Neural cell (in vitro differentiated cells): Measurements from ENCODE around the gene ERBB2. TPM values are rescaled to one million over a fixed set of nuclear protein-coding genes. Genes with fewer than 3 reads are reported as not detected.

Source experiments
- H2AFZ ChIP-seq: fragments of 200-600, 300-800 bp; sonication (generic), shearing (Covaris generic); 2 replicates; pipeline ENCODE4 v1.6.0; 2014; ENCODE audit warnings: low read depth, mild to moderate bottlenecking, antibody characterized with exemption, low read length, moderate library complexity
- H3F3A ChIP-seq: fragments of 200-600 bp; shearing (Covaris generic); 2 replicates; pipeline ENCODE4 v1.6.1; 2016; ENCODE audit warnings: mild to moderate bottlenecking, moderate library complexity, mixed read lengths, antibody characterized with exemption, low read length; ENCODE audit not compliant: insufficient read depth, poor library complexity, severe bottlenecking
- H3K27ac ChIP-seq: fragments of 200-600, 300-800 bp; sonication (generic), shearing (Covaris generic); 2 replicates; pipeline ENCODE4 v1.5.1; 2014; ENCODE audit warnings: mild to moderate bottlenecking, low read length, moderate library complexity
- H3K27me3 ChIP-seq: fragments of 300-800, 200-600 bp; sonication (generic), shearing (Covaris generic); 2 replicates; pipeline ENCODE4 v1.6.0; 2014; ENCODE audit warnings: mild to moderate bottlenecking, low read depth, low read length, moderate library complexity; ENCODE audit not compliant: insufficient read depth
- H3K36me3 ChIP-seq: fragments of 300-800, 200-600 bp; sonication (generic), shearing (Covaris generic); 2 replicates; pipeline ENCODE4 v1.5.1; 2014; ENCODE audit warnings: mild to moderate bottlenecking, antibody characterized with exemption, low read length, moderate library complexity; ENCODE audit not compliant: insufficient read depth
- H3K4me2 ChIP-seq: fragments of 300-800, 200-600 bp; sonication (generic), shearing (Covaris generic); 2 replicates; pipeline ENCODE4 v1.6.0; 2014; ENCODE audit warnings: mild to moderate bottlenecking, low read length
- H3K4me3 ChIP-seq: fragments of 300-800, 200-600 bp; sonication (generic), shearing (Covaris generic); 2 replicates; pipeline ENCODE4 v1.5.1; 2014; ENCODE audit warnings: mild to moderate bottlenecking, low read length, moderate library complexity
- H3K79me2 ChIP-seq: fragments of 200-600 bp; shearing (Covaris generic); replicated peaks from 2 replicates; pipeline ENCODE4 v1.6.0; 2014; ENCODE audit warnings: mild to moderate bottlenecking, low read length, moderate library complexity; ENCODE audit not compliant: insufficient read depth
- H3K9ac ChIP-seq: fragments of 300-800, 200-600 bp; sonication (generic), shearing (Covaris generic); 2 replicates; pipeline ENCODE4 v1.6.1; 2016; ENCODE audit warnings: mild to moderate bottlenecking, low read length, mixed read lengths
- H3K9me2 ChIP-seq: fragments of 200-600 bp; shearing (Covaris generic); 2 replicates; pipeline ENCODE4 v1.6.1; 2016; ENCODE audit warnings: mild to moderate bottlenecking, low read length, mixed read lengths; ENCODE audit not compliant: insufficient read depth
- H3K9me3 ChIP-seq: fragments of 200-600, 300-800 bp; sonication (generic), shearing (Covaris generic); 2 replicates; pipeline ENCODE4 v1.6.1; 2016; ENCODE audit warnings: mild to moderate bottlenecking, mixed run types, low read length, moderate library complexity, mixed read lengths
- H4K20me1 ChIP-seq: fragments of 200-600 bp; shearing (Covaris generic); 2 replicates; pipeline ENCODE4 v1.6.1; 2016; ENCODE audit warnings: mild to moderate bottlenecking, mixed run types; ENCODE audit not compliant: insufficient read depth
- EP300 ChIP-seq: fragments of 450-650 bp; conservative IDR thresholded peaks from 2 replicates; pipeline ENCODE4 v1.6.1; 2014; ENCODE audit warnings: antibody characterized with exemption, mild to moderate bottlenecking, moderate library complexity; ENCODE audit not compliant: poor library complexity, severe bottlenecking
- EZH2 ChIP-seq: fragments of 200-600, 300-800 bp; shearing (Covaris generic), sonication (generic); IDR thresholded peaks from 2 replicates; pipeline ENCODE4 v1.6.1; 2014; ENCODE audit warnings: antibody characterized with exemption, low read length, borderline replicate concordance, mild to moderate bottlenecking; ENCODE audit not compliant: insufficient read depth, poor library complexity, severe bottlenecking
- MXI1 ChIP-seq: fragments of 450-650 bp; conservative IDR thresholded peaks from 2 replicates; pipeline ENCODE4 v1.6.1; 2014; ENCODE audit warnings: antibody characterized with exemption, mild to moderate bottlenecking; ENCODE audit not compliant: poor library complexity, severe bottlenecking
- POLR2AphosphoS5 ChIP-seq: IDR thresholded peaks from 2 replicates; pipeline ENCODE4 v1.6.1; 2012
- RAD21 ChIP-seq: fragments of 450-650 bp; conservative IDR thresholded peaks from 2 replicates; pipeline ENCODE4 v1.6.1; 2014; ENCODE audit warnings: antibody characterized with exemption, mild to moderate bottlenecking, moderate library complexity
- SMC3 ChIP-seq: fragments of 450-650 bp; conservative IDR thresholded peaks from 2 replicates; pipeline ENCODE4 v1.6.1; 2014; ENCODE audit warnings: antibody characterized with exemption, mild to moderate bottlenecking, moderate library complexity; ENCODE audit not compliant: poor library complexity
- TAF1 ChIP-seq: IDR thresholded peaks from 2 replicates; pipeline ENCODE4 v1.6.1; 2012; ENCODE audit warnings: low read depth
- polyA plus RNA-seq: library from polyadenylated mRNA; depleted of rRNA; stranded (reverse); fragments of >200 nt; gene quantifications from 2 replicates; pipeline ENCODE4 v1.2.3, GENCODE V29; 2014
- TF ChIP-seq, protein P1 (sequence below): IDR thresholded peaks from 2 replicates; pipeline ENCODE4 v1.6.1; 2012; ENCODE audit warnings: borderline replicate concordance
- TF ChIP-seq, protein P2 (sequence below): fragments of 450-650 bp; IDR thresholded peaks from 2 replicates; pipeline ENCODE4 v1.5.1; 2014; ENCODE audit warnings: antibody characterized with exemption, mild to moderate bottlenecking, moderate library complexity; ENCODE audit not compliant: poor library complexity, severe bottlenecking

The ERBB2 gene
- polyA plus RNA-seq, 1 donor from 2014 or later = 16.0 TPM

DNA sequence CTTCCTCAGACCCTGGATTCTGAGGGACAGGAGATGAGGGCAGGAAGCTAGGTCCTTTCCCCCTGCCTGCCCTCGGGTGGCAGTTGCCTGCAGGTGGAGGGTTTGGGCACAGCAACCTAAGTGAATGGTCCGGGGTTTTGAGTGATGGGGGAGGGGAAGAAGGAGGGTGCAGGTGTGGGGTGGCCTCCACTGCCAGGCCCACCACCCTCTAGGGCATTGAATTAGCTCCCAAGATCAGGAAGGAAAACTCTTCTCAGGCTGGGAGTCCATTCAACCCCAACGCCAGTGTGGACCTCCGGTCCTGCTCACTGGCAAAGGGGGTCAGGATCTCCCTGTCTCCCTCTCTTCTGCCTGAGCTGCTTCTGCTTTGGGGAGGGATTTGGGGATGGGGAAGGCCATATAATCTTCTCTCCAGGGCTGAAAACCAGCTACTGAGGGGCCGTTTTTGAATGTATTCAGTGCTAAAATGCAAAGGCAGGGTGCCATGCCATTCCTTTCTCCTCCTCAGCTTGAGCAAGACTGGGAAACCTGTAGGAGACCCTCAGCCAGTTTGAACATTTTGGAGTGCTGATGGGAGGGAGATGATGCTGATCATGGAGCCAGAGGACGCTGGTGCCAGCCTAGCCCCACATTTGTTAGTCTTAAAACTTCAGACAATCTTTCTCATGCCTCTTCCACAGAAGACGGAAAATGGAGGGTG lies 56.7 kb downstream of the ERBB2 start:
- Histone ChIP-seq H3K4me2 (no peak overlapping the region), H3K9me3 (no peaks in the 10 kb centered on the region), H3K27me3 (no peaks in the 10 kb centered on the region), H4K20me1 (no peaks in the 10 kb centered on the region), H3K9me2 (no peaks in the 10 kb centered on the region), H3K79me2 (no peaks in the 10 kb centered on the region), H2AFZ (no peak overlapping the region), H3K27ac (no peak overlapping the region), H3K4me3 (no peak overlapping the region), H3K9ac (no peak overlapping the region), H3F3A (no peaks in the 10 kb centered on the region), H3K36me3 (no peaks in the 10 kb centered on the region)
- TF ChIP-seq, protein P1, sequence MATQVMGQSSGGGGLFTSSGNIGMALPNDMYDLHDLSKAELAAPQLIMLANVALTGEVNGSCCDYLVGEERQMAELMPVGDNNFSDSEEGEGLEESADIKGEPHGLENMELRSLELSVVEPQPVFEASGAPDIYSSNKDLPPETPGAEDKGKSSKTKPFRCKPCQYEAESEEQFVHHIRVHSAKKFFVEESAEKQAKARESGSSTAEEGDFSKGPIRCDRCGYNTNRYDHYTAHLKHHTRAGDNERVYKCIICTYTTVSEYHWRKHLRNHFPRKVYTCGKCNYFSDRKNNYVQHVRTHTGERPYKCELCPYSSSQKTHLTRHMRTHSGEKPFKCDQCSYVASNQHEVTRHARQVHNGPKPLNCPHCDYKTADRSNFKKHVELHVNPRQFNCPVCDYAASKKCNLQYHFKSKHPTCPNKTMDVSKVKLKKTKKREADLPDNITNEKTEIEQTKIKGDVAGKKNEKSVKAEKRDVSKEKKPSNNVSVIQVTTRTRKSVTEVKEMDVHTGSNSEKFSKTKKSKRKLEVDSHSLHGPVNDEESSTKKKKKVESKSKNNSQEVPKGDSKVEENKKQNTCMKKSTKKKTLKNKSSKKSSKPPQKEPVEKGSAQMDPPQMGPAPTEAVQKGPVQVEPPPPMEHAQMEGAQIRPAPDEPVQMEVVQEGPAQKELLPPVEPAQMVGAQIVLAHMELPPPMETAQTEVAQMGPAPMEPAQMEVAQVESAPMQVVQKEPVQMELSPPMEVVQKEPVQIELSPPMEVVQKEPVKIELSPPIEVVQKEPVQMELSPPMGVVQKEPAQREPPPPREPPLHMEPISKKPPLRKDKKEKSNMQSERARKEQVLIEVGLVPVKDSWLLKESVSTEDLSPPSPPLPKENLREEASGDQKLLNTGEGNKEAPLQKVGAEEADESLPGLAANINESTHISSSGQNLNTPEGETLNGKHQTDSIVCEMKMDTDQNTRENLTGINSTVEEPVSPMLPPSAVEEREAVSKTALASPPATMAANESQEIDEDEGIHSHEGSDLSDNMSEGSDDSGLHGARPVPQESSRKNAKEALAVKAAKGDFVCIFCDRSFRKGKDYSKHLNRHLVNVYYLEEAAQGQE = no peak
- no peak for TF ChIP-seq MXI1
- TF ChIP-seq EP300 = no peak
- no peak for TF ChIP-seq EZH2
- no peak for TF ChIP-seq RAD21
- TF ChIP-seq, protein P2, sequence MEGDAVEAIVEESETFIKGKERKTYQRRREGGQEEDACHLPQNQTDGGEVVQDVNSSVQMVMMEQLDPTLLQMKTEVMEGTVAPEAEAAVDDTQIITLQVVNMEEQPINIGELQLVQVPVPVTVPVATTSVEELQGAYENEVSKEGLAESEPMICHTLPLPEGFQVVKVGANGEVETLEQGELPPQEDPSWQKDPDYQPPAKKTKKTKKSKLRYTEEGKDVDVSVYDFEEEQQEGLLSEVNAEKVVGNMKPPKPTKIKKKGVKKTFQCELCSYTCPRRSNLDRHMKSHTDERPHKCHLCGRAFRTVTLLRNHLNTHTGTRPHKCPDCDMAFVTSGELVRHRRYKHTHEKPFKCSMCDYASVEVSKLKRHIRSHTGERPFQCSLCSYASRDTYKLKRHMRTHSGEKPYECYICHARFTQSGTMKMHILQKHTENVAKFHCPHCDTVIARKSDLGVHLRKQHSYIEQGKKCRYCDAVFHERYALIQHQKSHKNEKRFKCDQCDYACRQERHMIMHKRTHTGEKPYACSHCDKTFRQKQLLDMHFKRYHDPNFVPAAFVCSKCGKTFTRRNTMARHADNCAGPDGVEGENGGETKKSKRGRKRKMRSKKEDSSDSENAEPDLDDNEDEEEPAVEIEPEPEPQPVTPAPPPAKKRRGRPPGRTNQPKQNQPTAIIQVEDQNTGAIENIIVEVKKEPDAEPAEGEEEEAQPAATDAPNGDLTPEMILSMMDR = no peak
- no peak for TF ChIP-seq SMC3
- TF ChIP-seq TAF1 = no peak
- TF ChIP-seq POLR2AphosphoS5 = no peak

DNA sequence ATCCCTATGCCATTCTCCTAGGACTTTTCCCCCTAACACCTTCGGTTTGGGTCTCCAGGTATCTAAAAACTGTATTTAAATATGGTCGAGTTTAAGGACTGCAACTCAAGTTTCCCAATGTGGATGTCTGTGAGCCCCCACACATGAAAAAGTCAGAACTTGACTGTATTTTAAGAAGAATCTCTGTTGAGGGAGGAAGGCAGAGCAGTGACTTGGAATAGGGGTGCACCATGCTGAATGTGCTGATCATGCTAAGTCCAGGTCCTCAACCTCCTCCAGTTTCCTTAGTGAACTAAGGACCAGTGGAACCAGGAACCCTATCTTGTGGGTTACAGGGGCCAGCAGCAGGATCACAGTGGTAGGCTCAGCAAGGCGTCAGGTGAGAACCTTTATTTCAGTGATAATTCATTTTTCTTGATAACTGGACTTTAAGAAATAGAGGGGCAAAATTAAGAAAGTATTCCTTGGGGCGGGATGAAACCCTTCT lies 57.4 kb downstream of the ERBB2 start:
- no peaks in the 10 kb centered on the region for H3K9me2 ChIP-seq

More for the DNA sequence above, 57.4 kb downstream of the ERBB2 start:
- TF ChIP-seq TAF1 = no peak
- TF ChIP-seq, protein P2 = no peak
- H4K20me1 ChIP-seq = no peaks in the 10 kb centered on the region
- H3K36me3 ChIP-seq = no peaks in the 10 kb centered on the region
- no peaks in the 10 kb centered on the region for H3F3A ChIP-seq
- H3K4me3 ChIP-seq = no peak overlapping the region
- H3K9me3 ChIP-seq = no peaks in the 10 kb centered on the region
- no peak overlapping the region for H3K4me2 ChIP-seq
- H3K27me3 ChIP-seq = no peaks in the 10 kb centered on the region
- no peak overlapping the region for H3K9ac ChIP-seq
- H2AFZ ChIP-seq = no peak overlapping the region
- H3K27ac ChIP-seq = no peak overlapping the region
- no peaks in the 10 kb centered on the region for H3K79me2 ChIP-seq
